ENCODE results near the gene DKK2. TPM values are rescaled to one million over a fixed set of nuclear protein-coding genes. Genes with fewer than 3 reads are reported as not detected.

DKK2 gene
- total RNA-seq, 1 experiment from 2014 or later = not detected

DNA sequence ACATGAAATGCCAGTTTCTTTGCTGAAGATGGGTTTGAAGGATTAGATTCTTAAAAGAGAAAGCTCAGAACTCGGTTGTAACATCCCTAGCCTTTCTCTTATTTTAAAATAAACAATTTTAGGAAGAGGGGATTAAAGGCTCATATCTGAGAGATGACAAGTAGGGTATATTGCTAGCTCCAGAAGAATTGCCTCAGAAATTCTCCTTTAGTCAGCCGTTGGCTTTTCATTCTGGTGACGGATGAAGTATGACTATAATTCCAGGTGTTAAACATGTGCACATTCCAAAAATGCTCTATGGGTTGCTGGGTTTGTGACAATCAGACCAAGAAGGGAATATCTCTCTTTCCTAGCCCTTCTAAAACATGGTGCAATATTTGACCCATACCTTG, 17.8 kb downstream of the DKK2 start:
- H3K9me3 ChIP-seq (ENCODE audit: low read length) = no peaks in the 10 kb centered on the region
- no peak overlapping the region for H3K4me3 ChIP-seq (ENCODE audit: low read length)
- no peak for ATAC-seq
- no peaks in the 10 kb centered on the region for H3K9me2 ChIP-seq (replicated peaks; ENCODE audit: low read length)
- CTCF ChIA-PET = no interaction called here
- H3K27ac ChIP-seq (ENCODE audit: low read length) = no peak overlapping the region
- H3K4me2 ChIP-seq (ENCODE audit: low read length) = no peak overlapping the region
- BruUV-seq (replicated peaks) = no TSS peak
- H4K20me1 ChIP-seq (ENCODE audit: low read length) = no peaks in the 10 kb centered on the region
- POLR2A ChIA-PET (ENCODE audit: unreplicated experiment) = no interaction called here
- no peaks in the 10 kb centered on the region for H3K4me1 ChIP-seq (ENCODE audit: insufficient read depth, low read length)
- H3K79me2 ChIP-seq (ENCODE audit: low read length) = no peaks in the 10 kb centered on the region
- no peak for TF ChIP-seq EZH2phosphoT487 (IDR thresholded peaks at IDR 0.05; ENCODE audit: borderline replicate concordance, low read length)
- no peak for TF ChIP-seq EZH2 (IDR thresholded peaks at IDR 0.05; ENCODE audit: low read length, unreplicated experiment)
- no peaks in the 10 kb centered on the region for H3F3A ChIP-seq (ENCODE audit: low read length, unreplicated experiment)
- intact Hi-C loops (cut with micrococcal nuclease) = no loop called here
- H3K27me3 ChIP-seq (ENCODE audit: low read length) = no peaks in the 10 kb centered on the region; the same call in 1 of the 2 replicates
- DNase-seq = no peak
- H3K9ac ChIP-seq (ENCODE audit: low read length) = no peak overlapping the region
- no peak overlapping the region for H2AFZ ChIP-seq (ENCODE audit: low read length)
- no peaks in the 10 kb centered on the region for H3K36me3 ChIP-seq (ENCODE audit: low read depth, low read length)

DNA sequence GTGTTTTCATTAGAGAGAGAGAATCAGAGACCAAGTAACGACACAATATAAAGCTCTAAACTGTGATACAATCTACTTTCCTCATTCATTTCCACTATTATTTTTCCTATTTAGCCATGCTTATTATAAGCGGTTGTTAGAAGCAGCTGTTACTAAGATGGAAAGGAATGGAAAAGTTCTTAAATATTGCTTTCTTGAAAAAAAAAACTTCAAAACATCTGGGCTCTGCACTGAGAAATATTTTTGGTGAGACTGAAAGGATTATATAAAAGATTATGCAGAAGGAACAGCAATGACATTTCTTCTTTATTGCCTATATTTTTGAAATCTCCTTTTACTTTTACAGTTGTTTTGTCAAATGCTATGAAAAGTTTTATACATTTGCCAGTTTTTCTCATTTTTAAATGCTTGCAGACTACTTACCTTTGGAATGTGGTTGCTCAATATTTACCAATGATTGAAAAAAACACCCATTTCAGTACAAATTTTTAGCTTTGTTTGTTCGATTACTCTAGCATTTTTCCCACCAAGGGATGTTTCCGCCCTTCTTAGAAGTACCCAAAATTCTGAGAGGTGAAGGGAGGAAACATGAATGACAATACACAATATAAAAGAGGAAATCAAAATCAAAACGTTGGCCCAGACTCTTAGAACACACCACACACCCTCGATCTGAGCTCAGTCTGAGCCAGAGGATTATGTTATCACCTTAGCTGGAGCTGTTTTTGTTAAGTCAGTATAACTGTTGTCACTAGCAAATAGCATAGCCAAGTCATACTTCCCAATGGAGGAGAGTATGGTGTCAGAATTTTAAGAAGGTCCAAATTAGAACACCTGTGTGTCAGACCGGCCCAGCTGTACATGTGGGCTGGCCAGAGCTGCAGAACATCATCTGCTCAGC, 18.4 kb downstream of the DKK2 start:
- POLR2A ChIA-PET (ENCODE audit: unreplicated experiment) = no interaction called here
- intact Hi-C loops (cut with micrococcal nuclease) = no loop called here
- H3K9me3 ChIP-seq (ENCODE audit: low read length) = no peaks in the 10 kb centered on the region

DNA sequence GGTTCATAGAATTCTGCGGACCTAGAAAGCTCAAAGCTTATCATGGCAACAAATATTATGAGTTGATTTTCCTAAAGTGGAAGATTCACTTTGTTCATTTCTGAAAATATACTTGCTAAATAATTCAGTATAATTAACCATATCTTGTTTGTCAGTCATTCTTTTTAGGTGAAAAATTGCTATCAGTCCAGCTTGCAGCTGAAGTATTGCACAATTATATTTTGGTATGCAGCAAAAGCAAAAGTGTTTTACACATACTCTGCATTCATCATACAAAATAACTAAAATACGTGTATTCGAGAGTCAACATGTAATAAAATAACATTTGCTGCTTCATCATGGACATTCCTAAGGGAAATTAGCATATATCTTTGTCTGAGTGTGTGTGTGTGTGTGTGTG, 24.8 kb downstream of the DKK2 start:
- H4K20me1 ChIP-seq (ENCODE audit: low read length) = no peaks in the 10 kb centered on the region
- H3F3A ChIP-seq (ENCODE audit: low read length, unreplicated experiment) = no peaks in the 10 kb centered on the region
- H3K4me3 ChIP-seq (ENCODE audit: low read length) = no peak overlapping the region
- no peak overlapping the region for H3K4me2 ChIP-seq (ENCODE audit: low read length)
- no peak overlapping the region for H3K9ac ChIP-seq (ENCODE audit: low read length)
- 0 out of 2 replicates have a peak, but pooled peaks cover 11% of the 10 kb centered on the region for H3K27me3 ChIP-seq (ENCODE audit: low read length)
- no peaks in the 10 kb centered on the region for H3K36me3 ChIP-seq (ENCODE audit: low read depth, low read length)
- no peak overlapping the region for H3K27ac ChIP-seq (ENCODE audit: low read length)
- no TSS peak for BruUV-seq (replicated peaks)
- H3K4me1 ChIP-seq (ENCODE audit: insufficient read depth, low read length) = no peaks in the 10 kb centered on the region
- no peaks in the 10 kb centered on the region for H3K9me2 ChIP-seq (replicated peaks; ENCODE audit: low read length)
- DNase-seq = no peak
- intact Hi-C loops (cut with micrococcal nuclease) = no loop called here
- CTCF ChIA-PET = no interaction called here
- H3K9me3 ChIP-seq (ENCODE audit: low read length) = no peaks in the 10 kb centered on the region
- POLR2A ChIA-PET (ENCODE audit: unreplicated experiment) = no interaction called here
- ATAC-seq = no peak
- no peak overlapping the region for H2AFZ ChIP-seq (ENCODE audit: low read length)
- TF ChIP-seq, protein P1, sequence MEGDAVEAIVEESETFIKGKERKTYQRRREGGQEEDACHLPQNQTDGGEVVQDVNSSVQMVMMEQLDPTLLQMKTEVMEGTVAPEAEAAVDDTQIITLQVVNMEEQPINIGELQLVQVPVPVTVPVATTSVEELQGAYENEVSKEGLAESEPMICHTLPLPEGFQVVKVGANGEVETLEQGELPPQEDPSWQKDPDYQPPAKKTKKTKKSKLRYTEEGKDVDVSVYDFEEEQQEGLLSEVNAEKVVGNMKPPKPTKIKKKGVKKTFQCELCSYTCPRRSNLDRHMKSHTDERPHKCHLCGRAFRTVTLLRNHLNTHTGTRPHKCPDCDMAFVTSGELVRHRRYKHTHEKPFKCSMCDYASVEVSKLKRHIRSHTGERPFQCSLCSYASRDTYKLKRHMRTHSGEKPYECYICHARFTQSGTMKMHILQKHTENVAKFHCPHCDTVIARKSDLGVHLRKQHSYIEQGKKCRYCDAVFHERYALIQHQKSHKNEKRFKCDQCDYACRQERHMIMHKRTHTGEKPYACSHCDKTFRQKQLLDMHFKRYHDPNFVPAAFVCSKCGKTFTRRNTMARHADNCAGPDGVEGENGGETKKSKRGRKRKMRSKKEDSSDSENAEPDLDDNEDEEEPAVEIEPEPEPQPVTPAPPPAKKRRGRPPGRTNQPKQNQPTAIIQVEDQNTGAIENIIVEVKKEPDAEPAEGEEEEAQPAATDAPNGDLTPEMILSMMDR (conservative IDR thresholded peaks at IDR 0.05; ENCODE audit: low read depth, low read length) = no peak
- TF ChIP-seq EZH2phosphoT487 (IDR thresholded peaks at IDR 0.05; ENCODE audit: borderline replicate concordance, low read length) (no peak), EZH2 (IDR thresholded peaks at IDR 0.05; ENCODE audit: low read length, unreplicated experiment) (no peak)
- H3K79me2 ChIP-seq (ENCODE audit: low read length) = no peaks in the 10 kb centered on the region

More for the DNA sequence above, 18.4 kb downstream of the DKK2 start:
- H3K79me2 ChIP-seq (ENCODE audit: low read length) = no peaks in the 10 kb centered on the region
- H3K36me3 ChIP-seq (ENCODE audit: low read depth, low read length) = no peaks in the 10 kb centered on the region
- TF ChIP-seq EZH2 (IDR thresholded peaks at IDR 0.05; ENCODE audit: low read length, unreplicated experiment) = no peak
- TF ChIP-seq EZH2phosphoT487 (IDR thresholded peaks at IDR 0.05; ENCODE audit: borderline replicate concordance, low read length) = no peak
- TF ChIP-seq, protein P1 (conservative IDR thresholded peaks at IDR 0.05; ENCODE audit: low read depth, low read length) = no peak
- DNase-seq = no peak
- no peak overlapping the region for H3K27ac ChIP-seq (ENCODE audit: low read length)
- H3K4me2 ChIP-seq (ENCODE audit: low read length) = no peak overlapping the region
- no peaks in the 10 kb centered on the region for H3K4me1 ChIP-seq (ENCODE audit: insufficient read depth, low read length)
- no peaks in the 10 kb centered on the region for H3F3A ChIP-seq (ENCODE audit: low read length, unreplicated experiment)
- H3K4me3 ChIP-seq (ENCODE audit: low read length) = no peak overlapping the region
- H2AFZ ChIP-seq (ENCODE audit: low read length) = no peak overlapping the region
- no peak for ATAC-seq
- no peak overlapping the region for H3K9ac ChIP-seq (ENCODE audit: low read length)
- H3K9me2 ChIP-seq (replicated peaks; ENCODE audit: low read length) = no peaks in the 10 kb centered on the region
- no peaks in the 10 kb centered on the region; the same call in 1 of the 2 replicates for H3K27me3 ChIP-seq (ENCODE audit: low read length)
- no peaks in the 10 kb centered on the region for H4K20me1 ChIP-seq (ENCODE audit: low read length)
- BruUV-seq (replicated peaks) = no TSS peak
- CTCF ChIA-PET = no interaction called here

Measured in PC-3 (cell line).